NCI-H1930 (cell line): ENCODE results near the gene SKA1.
A peak's percentile ranks its signal among the peaks of the same experiment; 100 is the strongest.
"Not testable (repeated sequence)": the region's sequence is repeated elsewhere in the genome, so short reads cannot be mapped to it uniquely, and the experiment has no call there.

Source experiments
- DNase-seq, 2 experiments: peaks; one replicate each; lab custom pipeline; 2025; lab: John Stamatoyannopoulos, UW

Gene SKA1

GRCh38 chr18:50429207-50429948 lies 54.5 kb downstream of the SKA1 start:
- peak in 1 of 2 experiments; percentile 10 for DNase-seq

GRCh38 chr18:50432915-50433314 lies 58.1 kb downstream of the SKA1 start:
- no peak for DNase-seq

GRCh38 chr18:50436742-50437141 lies 61.9 kb downstream of the SKA1 start:
- not testable (repeated sequence) for DNase-seq

- no peak for DNase-seq
These were observed 64.7 kb downstream of the SKA1 start for GRCh38 chr18:50439460-50440015.

GRCh38 chr18:50441016-50441415 lies 66.2 kb downstream of the SKA1 start:
- no peak for DNase-seq

- no peak for DNase-seq
These were observed 66.7 kb downstream of the SKA1 start for GRCh38 chr18:50441501-50441900.
